SK-N-SH (cell line): ENCODE data around the gene CXorf38. TPM values are rescaled to one million over a fixed set of nuclear protein-coding genes. Genes with fewer than 3 reads are reported as not detected.

Experiments
- CTCF ChIA-PET: fragments of 300-600, 350-600 bp; formaldehyde crosslinking; extraction: SDS; loops from one replicate; lab custom pipeline; 2021; lab: Yijun Ruan, JAX
- POLR2A ChIA-PET: fragments of 350-600 bp; sonication (Branson Sonifier 250); formaldehyde crosslinking; extraction: SDS; loops from one replicate; lab custom pipeline; 2020; ENCODE audit warnings: antibody characterized with exemption, inconsistent platforms; lab: Yijun Ruan, JAX
- DNase-seq: peaks from one replicate; pipeline ENCODE4 v3.0.0; 2012
- H2AFZ ChIP-seq: fragments of 200-600 bp; sonication (generic); 2 replicates; pipeline ENCODE4 v1.8.1; 2016; ENCODE audit warnings: antibody characterized with exemption, mild to moderate bottlenecking, low read depth
- H3F3A ChIP-seq: fragments of 200-600 bp; sonication (generic); replicated peaks from 2 replicates; pipeline ENCODE3; 2016; ENCODE audit warnings: antibody characterized with exemption, mild to moderate bottlenecking; ENCODE audit not compliant: insufficient read depth
- H3K27ac ChIP-seq, 2 experiments: fragments of 200-500 bp in 1 of 2; fragments of 200-600 bp in 1 of 2; sonication (Bioruptor generic) in 1 of 2; sonication (generic), shearing (Covaris generic) in 1 of 2; 2 replicates each; pipeline versions ENCODE4 v1.5.1 to v1.6.1; 2014 to 2016; ENCODE audit warnings: low read depth in 2 of 2, inconsistent platforms in 1 of 2, low read length in 1 of 2, mild to moderate bottlenecking in 1 of 2, mixed read lengths in 1 of 2
- H3K27me3 ChIP-seq: fragments of 200-600 bp; sonication (generic), shearing (Covaris generic); 2 replicates; pipeline ENCODE4 v1.6.1; 2016; ENCODE audit warnings: mixed run types; ENCODE audit not compliant: insufficient read depth
- H3K36me3 ChIP-seq, 2 experiments: fragments of 200-500 bp in 1 of 2; fragments of 200-600 bp in 1 of 2; sonication (Bioruptor generic) in 1 of 2; sonication (generic) in 1 of 2; replicated peaks in 1 of 2; 2 replicates each; pipeline versions ENCODE3 to v1.5.1; 2014 to 2016; ENCODE audit warnings: low read length in 1 of 2, mild to moderate bottlenecking in 1 of 2; ENCODE audit not compliant: insufficient read depth in 2 of 2, control insufficient read depth in 1 of 2
- H3K4me1 ChIP-seq, 2 experiments: fragments of 200-500 bp in 1 of 2; fragments of 200-600 bp in 1 of 2; sonication (Bioruptor generic) in 1 of 2; sonication (generic), shearing (Covaris generic) in 1 of 2; 2 replicates each; pipeline versions ENCODE4 v1.5.1 to v1.6.1; 2014 to 2016; ENCODE audit warnings: low read depth in 1 of 2, low read length in 1 of 2, mixed run types in 1 of 2; ENCODE audit not compliant: insufficient read depth in 2 of 2, control insufficient read depth in 1 of 2
- H3K4me2 ChIP-seq: fragments of 200-600 bp; sonication (generic), shearing (Covaris generic); 2 replicates; pipeline ENCODE4 v1.6.1; 2017; ENCODE audit warnings: mixed run types
- H3K4me3 ChIP-seq, 2 experiments: fragments of 200-500 bp in 1 of 2; fragments of 200-600 bp in 1 of 2; sonication (Bioruptor generic) in 1 of 2; sonication (generic), shearing (Covaris generic) in 1 of 2; 2 replicates each; pipeline versions ENCODE4 v1.5.1 to v1.8.1; 2014 to 2016; ENCODE audit warnings: low read depth in 2 of 2, inconsistent platforms in 1 of 2, low read length in 1 of 2, mild to moderate bottlenecking in 1 of 2, mixed read lengths in 1 of 2, moderate library complexity in 1 of 2
- H3K79me2 ChIP-seq: fragments of 200-600 bp; sonication (generic); 2 replicates; pipeline ENCODE4 v1.8.1; 2017; ENCODE audit warnings: mild to moderate bottlenecking; ENCODE audit not compliant: insufficient read depth
- H3K9ac ChIP-seq: fragments of 200-600 bp; sonication (generic); 2 replicates; pipeline ENCODE4 v1.6.1; 2017; ENCODE audit warnings: mixed run types
- H3K9me2 ChIP-seq: fragments of 200-600 bp; sonication (generic); 2 replicates; pipeline ENCODE4 v1.6.1; 2017; ENCODE audit warnings: mixed run types
- H3K9me3 ChIP-seq: fragments of 200-600 bp; sonication (generic); 2 replicates; pipeline ENCODE4 v1.6.1; 2017; ENCODE audit warnings: mixed run types, mild to moderate bottlenecking, moderate library complexity
- H4K20me1 ChIP-seq: fragments of 200-600 bp; sonication (generic); 2 replicates; pipeline ENCODE4 v1.6.1; 2017; ENCODE audit warnings: mild to moderate bottlenecking, mixed run types; ENCODE audit not compliant: insufficient read depth
- CHD2 ChIP-seq: fragments of 150-350 bp; IDR thresholded peaks from 2 replicates; pipeline ENCODE4 v1.6.1; 2018; ENCODE audit warnings: low read length; ENCODE audit not compliant: partially characterized antibody
- ELF1 ChIP-seq: IDR thresholded peaks from 2 replicates; pipeline ENCODE4 v1.4.0; 2012
- EZH2phosphoT487 ChIP-seq: fragments of 200-600 bp; sonication (generic); IDR thresholded peaks from 2 replicates; pipeline ENCODE4 v1.6.1; 2017; ENCODE audit warnings: low read depth, mixed run types, mild to moderate bottlenecking, antibody characterized with exemption, moderate library complexity, borderline replicate concordance
- FOSL2 ChIP-seq: IDR thresholded peaks from 2 replicates; pipeline ENCODE4 v1.4.0; 2012; ENCODE audit warnings: low read depth, mild to moderate bottlenecking, moderate library complexity, borderline replicate concordance
- FOXJ3 ChIP-seq: sonication (generic); formaldehyde crosslinking; IDR thresholded peaks from 2 replicates; pipeline ENCODE4 v1.5.1; 2020; ENCODE audit warnings: mild to moderate bottlenecking, missing genetic modification reagents
- FOXM1 ChIP-seq: IDR thresholded peaks from 2 replicates; pipeline ENCODE4 v1.4.0; 2012; ENCODE audit warnings: low read depth, mild to moderate bottlenecking
- GATA2 ChIP-seq: sonication (generic); formaldehyde crosslinking; IDR thresholded peaks from 2 replicates; pipeline ENCODE4 v1.5.0; 2020; ENCODE audit warnings: mild to moderate bottlenecking, missing genetic modification reagents
- JUND ChIP-seq: IDR thresholded peaks from 2 replicates; pipeline ENCODE4 v1.4.0; 2012
- MAX ChIP-seq: IDR thresholded peaks from 2 replicates; pipeline ENCODE4 v1.4.0; 2012; ENCODE audit warnings: low read depth
- MEF2A ChIP-seq: IDR thresholded peaks from 2 replicates; pipeline ENCODE4 v1.4.0; 2012; ENCODE audit warnings: low read depth, borderline replicate concordance
- MXI1 ChIP-seq: IDR thresholded peaks from 2 replicates; pipeline ENCODE4 v1.6.1; 2012; ENCODE audit warnings: mild to moderate bottlenecking, low read depth, low read length, improper control_type of control experiment
- NFIC ChIP-seq: IDR thresholded peaks from 2 replicates; pipeline ENCODE4 v1.4.0; 2012; ENCODE audit warnings: borderline replicate concordance
- NRF1 ChIP-seq: IDR thresholded peaks from 2 replicates; pipeline ENCODE4 v1.6.1; 2012; ENCODE audit warnings: low read depth, mild to moderate bottlenecking, low read length
- POLR2AphosphoS5 ChIP-seq: IDR thresholded peaks from 2 replicates; pipeline ENCODE4 v1.6.1; 2012; ENCODE audit warnings: low read depth, low read length
- RAD21 ChIP-seq: IDR thresholded peaks from 2 replicates; pipeline ENCODE4 v1.6.1; 2012; ENCODE audit warnings: mild to moderate bottlenecking, low read length
- RFX5 ChIP-seq: IDR thresholded peaks from 2 replicates; pipeline ENCODE4 v1.6.1; 2012; ENCODE audit warnings: mild to moderate bottlenecking, improper control_type of control experiment, low read length
- RXRA ChIP-seq: IDR thresholded peaks from 2 replicates; pipeline ENCODE4 v1.4.0; 2012; ENCODE audit warnings: low read depth, mild to moderate bottlenecking, borderline replicate concordance
- SIN3A ChIP-seq: IDR thresholded peaks from 2 replicates; pipeline ENCODE4 v1.6.1; 2012; ENCODE audit warnings: low read depth, mild to moderate bottlenecking, low read length, moderate library complexity, borderline replicate concordance
- SMC3 ChIP-seq: IDR thresholded peaks from 2 replicates; pipeline ENCODE4 v1.6.1; 2012; ENCODE audit warnings: low read depth, low read length, improper control_type of control experiment
- TEAD4 ChIP-seq: IDR thresholded peaks from 2 replicates; pipeline ENCODE4 v1.4.0; 2012; ENCODE audit warnings: mild to moderate bottlenecking, borderline replicate concordance; ENCODE audit not compliant: insufficient read depth
- USF1 ChIP-seq: IDR thresholded peaks from 2 replicates; pipeline ENCODE4 v1.4.0; 2012; ENCODE audit warnings: low read depth, borderline replicate concordance
- YY1 ChIP-seq: IDR thresholded peaks from 2 replicates; pipeline ENCODE4 v1.4.0; 2012; ENCODE audit warnings: low read depth, mild to moderate bottlenecking
- WGBS: methylation state at CpG from one replicate; pipeline ENCODE4 v1.1.6; 2017; ENCODE audit warnings: low lambda C conversion rate; 5-methylcytosine and 5-hydroxymethylcytosine counted together
- polyA plus RNA-seq, 3 experiments: library from polyadenylated mRNA; depleted of rRNA; stranded (reverse); fragments of >200 nt; gene quantifications; 2 replicates each; pipeline ENCODE4 v1.2.3, GENCODE V29; 2012
- TF ChIP-seq, protein P1 (sequence below): IDR thresholded peaks from 2 replicates; pipeline ENCODE4 v1.6.1; 2012; ENCODE audit warnings: mild to moderate bottlenecking, low read depth, low read length, moderate library complexity
- TF ChIP-seq, protein P2 (sequence below): fragments of 150-350 bp; IDR thresholded peaks from 2 replicates; pipeline ENCODE4 v1.6.1; 2017; ENCODE audit warnings: antibody characterized with exemption, low read length, low read depth, borderline replicate concordance
- TF ChIP-seq, protein P3 (sequence below): fragments of 150-350 bp; IDR thresholded peaks from 2 replicates; pipeline ENCODE4 v1.6.1; 2016; ENCODE audit warnings: mild to moderate bottlenecking, low read depth, low read length

CXorf38 gene, protein sequence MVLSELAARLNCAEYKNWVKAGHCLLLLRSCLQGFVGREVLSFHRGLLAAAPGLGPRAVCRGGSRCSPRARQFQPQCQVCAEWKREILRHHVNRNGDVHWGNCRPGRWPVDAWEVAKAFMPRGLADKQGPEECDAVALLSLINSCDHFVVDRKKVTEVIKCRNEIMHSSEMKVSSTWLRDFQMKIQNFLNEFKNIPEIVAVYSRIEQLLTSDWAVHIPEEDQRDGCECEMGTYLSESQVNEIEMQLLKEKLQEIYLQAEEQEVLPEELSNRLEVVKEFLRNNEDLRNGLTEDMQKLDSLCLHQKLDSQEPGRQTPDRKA
- 8.4 and 10.4 TPM in 2 replicates for polyA plus RNA-seq (2012; rRNA removed)
- polyA plus RNA-seq (2012; cell fraction: cytosol; rRNA removed) = 8.9 and 10.0 TPM in 2 replicates
- polyA plus RNA-seq (2012; cell fraction: nucleus; rRNA removed) = 12.6 and 12.9 TPM in 2 replicates

GRCh38 chrX:40647307-40648197, at the start of gene CXorf38:
CXorf38 (minus strand) TSS chrX:40647561; CDS start chrX:40647520, 41 bp downstream.
- Histone ChIP-seq H3F3A (peaks cover 10% of the 10 kb centered on the region), H4K20me1 (peaks cover 11% of the 10 kb centered on the region; the same call in 1 of the 2 replicates), H3K27me3 (no peaks in the 10 kb centered on the region), H3K36me3 (peaks cover 15 to 30% of the 10 kb centered on the region in 2 experiments), H3K9me3 (no peaks in the 10 kb centered on the region), H3K4me2 (peak within 1 kb of the TSS; percentile 93), H2AFZ (peak within 1 kb of the TSS; percentile 98), H3K9me2 (no peaks in the 10 kb centered on the region), H3K9ac (peak within 1 kb of the TSS; percentile 80), H3K4me1 (peaks cover 10 to 15% of the 10 kb centered on the region in 2 experiments; a peak in 2 of 4 replicates), H3K27ac (peak within 1 kb of the TSS; percentile 67 to 71), H3K4me3 (peak within 1 kb of the TSS; percentile 81 to 86), H3K79me2 (peaks cover 43% of the 10 kb centered on the region)
- DNase-seq = peak; percentile 96
- WGBS = 9% methylated on average over 11 of the region's 66 CpGs
- POLR2A ChIA-PET = interaction anchor here (1.1 kb wide), 1 partner anchor 88 kb away, joined by 3 read pairs; the partner anchor contains the start of gene MED14
- CTCF ChIA-PET = interaction anchor here (0.6 to 1.7 kb wide), 3 partner anchors 8 to 104 kb away, joined by 3 to 8 read pairs (median 7); no protein-coding TSS in a partner anchor
- no peak for TF ChIP-seq RFX5
- TF ChIP-seq FOXM1 = no peak
- no peak for TF ChIP-seq EZH2phosphoT487
- TF ChIP-seq ELF1 = peak; percentile 84
- no peak for TF ChIP-seq RAD21
- TF ChIP-seq, protein P1, sequence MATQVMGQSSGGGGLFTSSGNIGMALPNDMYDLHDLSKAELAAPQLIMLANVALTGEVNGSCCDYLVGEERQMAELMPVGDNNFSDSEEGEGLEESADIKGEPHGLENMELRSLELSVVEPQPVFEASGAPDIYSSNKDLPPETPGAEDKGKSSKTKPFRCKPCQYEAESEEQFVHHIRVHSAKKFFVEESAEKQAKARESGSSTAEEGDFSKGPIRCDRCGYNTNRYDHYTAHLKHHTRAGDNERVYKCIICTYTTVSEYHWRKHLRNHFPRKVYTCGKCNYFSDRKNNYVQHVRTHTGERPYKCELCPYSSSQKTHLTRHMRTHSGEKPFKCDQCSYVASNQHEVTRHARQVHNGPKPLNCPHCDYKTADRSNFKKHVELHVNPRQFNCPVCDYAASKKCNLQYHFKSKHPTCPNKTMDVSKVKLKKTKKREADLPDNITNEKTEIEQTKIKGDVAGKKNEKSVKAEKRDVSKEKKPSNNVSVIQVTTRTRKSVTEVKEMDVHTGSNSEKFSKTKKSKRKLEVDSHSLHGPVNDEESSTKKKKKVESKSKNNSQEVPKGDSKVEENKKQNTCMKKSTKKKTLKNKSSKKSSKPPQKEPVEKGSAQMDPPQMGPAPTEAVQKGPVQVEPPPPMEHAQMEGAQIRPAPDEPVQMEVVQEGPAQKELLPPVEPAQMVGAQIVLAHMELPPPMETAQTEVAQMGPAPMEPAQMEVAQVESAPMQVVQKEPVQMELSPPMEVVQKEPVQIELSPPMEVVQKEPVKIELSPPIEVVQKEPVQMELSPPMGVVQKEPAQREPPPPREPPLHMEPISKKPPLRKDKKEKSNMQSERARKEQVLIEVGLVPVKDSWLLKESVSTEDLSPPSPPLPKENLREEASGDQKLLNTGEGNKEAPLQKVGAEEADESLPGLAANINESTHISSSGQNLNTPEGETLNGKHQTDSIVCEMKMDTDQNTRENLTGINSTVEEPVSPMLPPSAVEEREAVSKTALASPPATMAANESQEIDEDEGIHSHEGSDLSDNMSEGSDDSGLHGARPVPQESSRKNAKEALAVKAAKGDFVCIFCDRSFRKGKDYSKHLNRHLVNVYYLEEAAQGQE = no peak
- peak; percentile 43 for TF ChIP-seq MXI1
- TF ChIP-seq TEAD4 = no peak
- TF ChIP-seq RXRA = no peak
- TF ChIP-seq YY1 = no peak
- no peak for TF ChIP-seq NFIC
- TF ChIP-seq, protein P2, sequence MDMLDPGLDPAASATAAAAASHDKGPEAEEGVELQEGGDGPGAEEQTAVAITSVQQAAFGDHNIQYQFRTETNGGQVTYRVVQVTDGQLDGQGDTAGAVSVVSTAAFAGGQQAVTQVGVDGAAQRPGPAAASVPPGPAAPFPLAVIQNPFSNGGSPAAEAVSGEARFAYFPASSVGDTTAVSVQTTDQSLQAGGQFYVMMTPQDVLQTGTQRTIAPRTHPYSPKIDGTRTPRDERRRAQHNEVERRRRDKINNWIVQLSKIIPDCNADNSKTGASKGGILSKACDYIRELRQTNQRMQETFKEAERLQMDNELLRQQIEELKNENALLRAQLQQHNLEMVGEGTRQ = no peak
- TF ChIP-seq, protein P3, sequence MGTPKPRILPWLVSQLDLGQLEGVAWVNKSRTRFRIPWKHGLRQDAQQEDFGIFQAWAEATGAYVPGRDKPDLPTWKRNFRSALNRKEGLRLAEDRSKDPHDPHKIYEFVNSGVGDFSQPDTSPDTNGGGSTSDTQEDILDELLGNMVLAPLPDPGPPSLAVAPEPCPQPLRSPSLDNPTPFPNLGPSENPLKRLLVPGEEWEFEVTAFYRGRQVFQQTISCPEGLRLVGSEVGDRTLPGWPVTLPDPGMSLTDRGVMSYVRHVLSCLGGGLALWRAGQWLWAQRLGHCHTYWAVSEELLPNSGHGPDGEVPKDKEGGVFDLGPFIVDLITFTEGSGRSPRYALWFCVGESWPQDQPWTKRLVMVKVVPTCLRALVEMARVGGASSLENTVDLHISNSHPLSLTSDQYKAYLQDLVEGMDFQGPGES = no peak
- TF ChIP-seq JUND = no peak
- TF ChIP-seq USF1 = no peak
- TF ChIP-seq FOXJ3 = no peak
- 0 out of 2 replicates have a peak, but pooled peaks have one; percentile 54 for TF ChIP-seq SIN3A
- peak; percentile 79 for TF ChIP-seq POLR2AphosphoS5
- no peak for TF ChIP-seq FOSL2
- no peak for TF ChIP-seq CHD2
- TF ChIP-seq SMC3 = no peak
- peak; percentile 100 for TF ChIP-seq NRF1
- no peak for TF ChIP-seq MEF2A
- no peak for TF ChIP-seq GATA2
- TF ChIP-seq MAX = no peak
